H9 (cell line): ENCODE results near the gene MRAP. TPM values are rescaled to one million over a fixed set of nuclear protein-coding genes. Genes with fewer than 3 reads are reported as not detected.

Experiments used
- DNase-seq: peaks from one replicate; pipeline ENCODE4 v3.0.0-alpha.2; 2017
- H2AFZ ChIP-seq: one replicate; pipeline ENCODE4 v1.6.1; 2013; ENCODE audit warnings: mild to moderate bottlenecking, low read length, control low read depth, moderate library complexity
- H2AK5ac ChIP-seq: 2 replicates; pipeline ENCODE4 v1.6.1; 2013; ENCODE audit warnings: low read length, control low read depth, mixed read lengths; ENCODE audit not compliant: insufficient read length
- H2BK120ac ChIP-seq: one replicate; pipeline ENCODE4 v1.6.1; 2013; ENCODE audit warnings: low read depth, mild to moderate bottlenecking, low read length, control low read depth, inconsistent platforms; ENCODE audit not compliant: poor library complexity, severe bottlenecking
- H2BK12ac ChIP-seq: 2 replicates; pipeline ENCODE4 v1.6.1; 2013; ENCODE audit warnings: low read length, control low read depth, mixed read lengths, low read depth; ENCODE audit not compliant: insufficient read length
- H2BK15ac ChIP-seq: 2 replicates; pipeline ENCODE4 v1.6.1; 2013; ENCODE audit warnings: low read depth, low read length, control low read depth
- H2BK20ac ChIP-seq: one replicate; pipeline ENCODE4 v1.6.1; 2013; ENCODE audit warnings: low read depth, mild to moderate bottlenecking, low read length, control low read depth, inconsistent platforms; ENCODE audit not compliant: poor library complexity, severe bottlenecking
- H2BK5ac ChIP-seq: 2 replicates; pipeline ENCODE4 v1.6.1; 2013; ENCODE audit warnings: low read length, control low read depth, mixed read lengths; ENCODE audit not compliant: insufficient read length
- H3K14ac ChIP-seq: 2 replicates; pipeline ENCODE4 v1.6.1; 2013; ENCODE audit warnings: low read length, control low read depth; ENCODE audit not compliant: insufficient read depth
- H3K18ac ChIP-seq: 2 replicates; pipeline ENCODE4 v1.6.1; 2013; ENCODE audit warnings: low read depth, mild to moderate bottlenecking, mixed read lengths, low read length, control low read depth; ENCODE audit not compliant: insufficient read length
- H3K23ac ChIP-seq: 2 replicates; pipeline ENCODE4 v1.6.1; 2013; ENCODE audit warnings: low read length, control low read depth, mixed read lengths, low read depth; ENCODE audit not compliant: insufficient read length
- H3K23me2 ChIP-seq: 2 replicates; pipeline ENCODE4 v1.6.1; 2013; ENCODE audit warnings: low read depth, mild to moderate bottlenecking, mixed read lengths, low read length, control low read depth; ENCODE audit not compliant: insufficient read length, poor library complexity, severe bottlenecking
- H3K27ac ChIP-seq: 2 replicates; pipeline ENCODE4 v1.5.1; 2013; ENCODE audit warnings: low read length, control low read depth, mixed read lengths, low read depth; ENCODE audit not compliant: insufficient read length
- H3K27me3 ChIP-seq: 2 replicates; pipeline ENCODE4 v1.6.1; 2013; ENCODE audit warnings: low read length, control low read depth, inconsistent platforms; ENCODE audit not compliant: insufficient read depth
- H3K4ac ChIP-seq: 2 replicates; pipeline ENCODE4 v1.6.1; 2013; ENCODE audit warnings: low read depth, mild to moderate bottlenecking, control low read depth, inconsistent platforms, low read length, moderate library complexity
- H3K4me1 ChIP-seq: 2 replicates; pipeline ENCODE4 v1.6.1; 2013; ENCODE audit warnings: low read length, control low read depth, inconsistent platforms; ENCODE audit not compliant: insufficient read depth
- H3K4me2 ChIP-seq: 2 replicates; pipeline ENCODE4 v1.6.1; 2013; ENCODE audit warnings: low read length, control low read depth, mixed read lengths; ENCODE audit not compliant: insufficient read length, insufficient read depth
- H3K56ac ChIP-seq: 2 replicates; pipeline ENCODE4 v1.6.1; 2013; ENCODE audit warnings: low read depth, mild to moderate bottlenecking, mixed read lengths, low read length, control low read depth; ENCODE audit not compliant: insufficient read length
- H3K79me1 ChIP-seq: 2 replicates; pipeline ENCODE4 v1.6.1; 2013; ENCODE audit warnings: low read depth, mild to moderate bottlenecking, moderate library complexity, low read length, control low read depth, inconsistent platforms; ENCODE audit not compliant: insufficient read depth, poor library complexity, severe bottlenecking
- H3K79me2 ChIP-seq: 2 replicates; pipeline ENCODE4 v1.6.1; 2013; ENCODE audit warnings: low read length, control low read depth, inconsistent platforms; ENCODE audit not compliant: insufficient read depth
- H3K9ac ChIP-seq: 2 replicates; pipeline ENCODE4 v1.6.1; 2013; ENCODE audit warnings: low read length, control low read depth, mixed read lengths; ENCODE audit not compliant: insufficient read length; ENCODE audit errors: extremely low read depth
- H3K9me3 ChIP-seq: one replicate; pipeline ENCODE4 v1.6.1; 2013; ENCODE audit warnings: low read depth, low read length, inconsistent platforms; ENCODE audit not compliant: control insufficient read depth
- H3T11ph ChIP-seq: one replicate; pipeline ENCODE4 v1.6.1; 2013; ENCODE audit warnings: mild to moderate bottlenecking, low read length, control low read depth, inconsistent platforms
- H4K20me1 ChIP-seq: one replicate; pipeline ENCODE4 v1.6.1; 2013; ENCODE audit not compliant: control insufficient read depth, insufficient read length, insufficient read depth
- H4K5ac ChIP-seq: 2 replicates; pipeline ENCODE4 v1.6.1; 2013; ENCODE audit warnings: low read depth, mild to moderate bottlenecking, mixed read lengths, low read length, control low read depth; ENCODE audit not compliant: insufficient read length
- H4K8ac ChIP-seq: replicated peaks from 2 replicates; pipeline ENCODE4 v1.6.1; 2013; ENCODE audit warnings: low read length, control low read depth, mixed read lengths, low read depth; ENCODE audit not compliant: insufficient read length
- H4K91ac ChIP-seq: 2 replicates; pipeline ENCODE4 v1.6.1; 2013; ENCODE audit warnings: low read depth, mild to moderate bottlenecking, moderate library complexity, mixed read lengths, low read length, control low read depth; ENCODE audit not compliant: insufficient read length
- H3K27ac Mint-ChIP-seq, 3 experiments: 2 replicates in 2 of 3; 3 replicates in 1 of 3; pipeline ENCODE4 v1.8.0; 2020 to 2021; ENCODE audit warnings: mixed read lengths in 3 of 3, mild to moderate bottlenecking in 1 of 3, moderate library complexity in 1 of 3
- H3K27me3 Mint-ChIP-seq: 2 replicates; pipeline ENCODE4 v1.8.0; 2021; ENCODE audit warnings: low read depth, mild to moderate bottlenecking, moderate library complexity, mixed read lengths
- H3K36me3 Mint-ChIP-seq, 3 experiments: 2 replicates in 2 of 3; 3 replicates in 1 of 3; pipeline ENCODE4 v1.8.0; 2020 to 2021; ENCODE audit warnings: low read depth in 3 of 3, mixed read lengths in 3 of 3; ENCODE audit not compliant: insufficient read depth in 1 of 3
- H3K4me1 Mint-ChIP-seq, 2 experiments: 2 replicates each; pipeline ENCODE4 v1.8.0; 2020; ENCODE audit warnings: mixed read lengths in 2 of 2
- H3K4me3 Mint-ChIP-seq, 2 experiments: 2 replicates in 1 of 2; 3 replicates in 1 of 2; pipeline ENCODE4 v1.8.0; 2020 to 2021; ENCODE audit warnings: mild to moderate bottlenecking in 2 of 2, mixed read lengths in 2 of 2, moderate library complexity in 1 of 2
- H3K9me3 Mint-ChIP-seq, 2 experiments: 2 replicates in 1 of 2; 3 replicates in 1 of 2; pipeline ENCODE4 v1.8.0; 2020; ENCODE audit warnings: mild to moderate bottlenecking in 2 of 2, mixed read lengths in 2 of 2, moderate library complexity in 1 of 2
- WGBS: extraction: QIAGEN DNeasy Blood & Tissue Kit; methylation state at CpG from one replicate; pipeline ENCODE4 v1.1.7; 2013; ENCODE audit warnings: missing lambda C conversion rate, low lambda C conversion rate, mixed read lengths; ENCODE audit not compliant: insufficient read length; ENCODE audit errors: extremely low coverage; 5-methylcytosine and 5-hydroxymethylcytosine counted together
- total RNA-seq: library from RNA; stranded (reverse); gene quantifications from 2 replicates; pipeline ENCODE4 v1.2.1, GENCODE V29; 2021
- TF ChIP-seq, protein P1 (sequence below): fragments of 200-600 bp; sonication (generic); conservative IDR thresholded peaks from 3 replicates; pipeline ENCODE4 v1.8.0; 2021; ENCODE audit warnings: antibody characterized with exemption, mild to moderate bottlenecking

Gene MRAP
- total RNA-seq, 1 experiment from 2014 or later: not detected

- Histone ChIP-seq H2AFZ (no peak overlapping the region), H3K23me2 (no peaks in the 10 kb centered on the region), H3K9ac (no peak overlapping the region), H3T11ph (no peak overlapping the region), H3K79me1 (no peaks in the 10 kb centered on the region), H2BK20ac (no peak overlapping the region), H2BK12ac (no peak overlapping the region), H2BK15ac (no peak overlapping the region), H3K79me2 (no peaks in the 10 kb centered on the region), H4K91ac (no peak overlapping the region), H3K27ac (no peak overlapping the region), H3K23ac (no peak overlapping the region), H4K20me1 (no peaks in the 10 kb centered on the region), H3K9me3 (no peaks in the 10 kb centered on the region), H3K56ac (no peak overlapping the region), H3K4ac (no peak overlapping the region), H4K8ac (no peak overlapping the region), H3K4me2 (no peak overlapping the region), H2BK5ac (no peak overlapping the region), H2AK5ac (no peak overlapping the region), H3K4me1 (no peaks in the 10 kb centered on the region), H2BK120ac (no peak overlapping the region), H4K5ac (no peak overlapping the region), H3K14ac (no peak overlapping the region), H3K18ac (no peak overlapping the region), H3K27me3 (no peaks in the 10 kb centered on the region)
- H3K27me3 Mint-ChIP-seq: peaks cover 8% of the 10 kb centered on the region
- no peak overlapping the region; a peak in 1 of 7 replicates for H3K27ac Mint-ChIP-seq
- no peaks in the 10 kb centered on the region for H3K36me3 Mint-ChIP-seq
- H3K4me3 Mint-ChIP-seq: no peak overlapping the region
- no peaks in the 10 kb centered on the region for H3K9me3 Mint-ChIP-seq
- DNase-seq: no peak
- peaks cover 9 to 12% of the 10 kb centered on the region in 2 experiments for H3K4me1 Mint-ChIP-seq
- TF ChIP-seq, protein P1, sequence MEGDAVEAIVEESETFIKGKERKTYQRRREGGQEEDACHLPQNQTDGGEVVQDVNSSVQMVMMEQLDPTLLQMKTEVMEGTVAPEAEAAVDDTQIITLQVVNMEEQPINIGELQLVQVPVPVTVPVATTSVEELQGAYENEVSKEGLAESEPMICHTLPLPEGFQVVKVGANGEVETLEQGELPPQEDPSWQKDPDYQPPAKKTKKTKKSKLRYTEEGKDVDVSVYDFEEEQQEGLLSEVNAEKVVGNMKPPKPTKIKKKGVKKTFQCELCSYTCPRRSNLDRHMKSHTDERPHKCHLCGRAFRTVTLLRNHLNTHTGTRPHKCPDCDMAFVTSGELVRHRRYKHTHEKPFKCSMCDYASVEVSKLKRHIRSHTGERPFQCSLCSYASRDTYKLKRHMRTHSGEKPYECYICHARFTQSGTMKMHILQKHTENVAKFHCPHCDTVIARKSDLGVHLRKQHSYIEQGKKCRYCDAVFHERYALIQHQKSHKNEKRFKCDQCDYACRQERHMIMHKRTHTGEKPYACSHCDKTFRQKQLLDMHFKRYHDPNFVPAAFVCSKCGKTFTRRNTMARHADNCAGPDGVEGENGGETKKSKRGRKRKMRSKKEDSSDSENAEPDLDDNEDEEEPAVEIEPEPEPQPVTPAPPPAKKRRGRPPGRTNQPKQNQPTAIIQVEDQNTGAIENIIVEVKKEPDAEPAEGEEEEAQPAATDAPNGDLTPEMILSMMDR: no peak
- no CpG with 5 or more reads among the region's 15 CpGs for WGBS
Measured at GRCh38 chr21:32249511-32250280, 49.0 kb upstream of the MRAP start.
